GM23248 (cell line): ENCODE measurements around the gene INSM1. TPM values are rescaled to one million over a fixed set of nuclear protein-coding genes. Genes with fewer than 3 reads are reported as not detected.

Source experiments
- DNase-seq: peaks from one replicate; pipeline ENCODE4 v3.0.0-alpha.2; 2015
- H2AFZ ChIP-seq: fragments of 200-600 bp; sonication (generic); 2 replicates; pipeline ENCODE4 v1.6.1; 2016; ENCODE audit warnings: antibody characterized with exemption
- H3F3A ChIP-seq: fragments of 200-600 bp; sonication (generic); 2 replicates; pipeline ENCODE4 v1.6.1; 2016; ENCODE audit warnings: mild to moderate bottlenecking, antibody characterized with exemption, mixed run types; ENCODE audit not compliant: insufficient read depth
- H3K27ac ChIP-seq: fragments of 200-600 bp; sonication (generic); 2 replicates; pipeline ENCODE4 v1.5.1; 2016; ENCODE audit warnings: mild to moderate bottlenecking
- H3K27me3 ChIP-seq: fragments of 200-600 bp; sonication (generic); replicated peaks from 2 replicates; pipeline ENCODE4 v1.6.1; 2016; ENCODE audit warnings: mild to moderate bottlenecking; ENCODE audit not compliant: insufficient read depth
- H3K36me3 ChIP-seq: fragments of 200-600 bp; sonication (generic); 2 replicates; pipeline ENCODE4 v1.6.1; 2016; ENCODE audit warnings: low read depth, mild to moderate bottlenecking
- H3K4me1 ChIP-seq: fragments of 200-600 bp; sonication (generic); 2 replicates; pipeline ENCODE4 v1.6.1; 2016; ENCODE audit warnings: mild to moderate bottlenecking; ENCODE audit not compliant: insufficient read depth
- H3K4me2 ChIP-seq: fragments of 200-600 bp; sonication (generic); one replicate; pipeline ENCODE4 v1.6.1; 2016; ENCODE audit warnings: mild to moderate bottlenecking; ENCODE audit not compliant: unreplicated experiment
- H3K4me3 ChIP-seq: fragments of 200-600 bp; sonication (generic); 2 replicates; pipeline ENCODE4 v1.5.1; 2016; ENCODE audit warnings: mild to moderate bottlenecking
- H3K79me2 ChIP-seq: fragments of 200-600 bp; sonication (generic); 2 replicates; pipeline ENCODE4 v1.6.1; 2016; ENCODE audit warnings: mild to moderate bottlenecking; ENCODE audit not compliant: insufficient read depth
- H3K9ac ChIP-seq: fragments of 200-600 bp; sonication (generic); 2 replicates; pipeline ENCODE4 v1.6.1; 2016; ENCODE audit warnings: mild to moderate bottlenecking
- H3K9me2 ChIP-seq: fragments of 200-600 bp; sonication (generic); 2 replicates; pipeline ENCODE4 v1.6.1; 2016; ENCODE audit warnings: mixed run types, mild to moderate bottlenecking, moderate library complexity; ENCODE audit not compliant: insufficient read depth
- H3K9me3 ChIP-seq: fragments of 200-600 bp; sonication (generic); one replicate; pipeline ENCODE4 v1.6.1; 2017; ENCODE audit warnings: low read depth
- H4K20me1 ChIP-seq: fragments of 200-600 bp; sonication (generic); 2 replicates; pipeline ENCODE4 v1.6.0; 2016; ENCODE audit not compliant: insufficient read depth
- EZH2 ChIP-seq: fragments of 200-600 bp; sonication (generic); IDR thresholded peaks from 2 replicates; pipeline ENCODE4 v1.6.1; 2018; ENCODE audit warnings: antibody characterized with exemption, mild to moderate bottlenecking; ENCODE audit not compliant: insufficient read depth, poor library complexity, severe bottlenecking
- EZH2phosphoT487 ChIP-seq: fragments of 200-600 bp; sonication (generic); IDR thresholded peaks from 2 replicates; pipeline ENCODE4 v1.6.1; 2018; ENCODE audit warnings: antibody characterized with exemption, moderate library complexity, mild to moderate bottlenecking, low read depth; ENCODE audit not compliant: insufficient read depth
- WGBS, 2 experiments: methylation state at CpG; one replicate each; pipeline ENCODE4 v1.1.6; 2015 to 2017; ENCODE audit warnings: low lambda C conversion rate in 2 of 2, low coverage in 1 of 2; ENCODE audit errors: missing lambda C conversion rate in 2 of 2; 5-methylcytosine and 5-hydroxymethylcytosine counted together
- in situ Hi-C: fragments of 300-500 bp; cut with MboI; formaldehyde crosslinking; loops from 2 replicates; pipeline ENCODE4 v1.15.0; 2020
- polyA plus RNA-seq: library from polyadenylated mRNA; unstranded; fragments of >200 nt; fragmentation: Nextera tagmentation; extraction: Ambion mirVana; gene quantifications from 2 replicates; pipeline ENCODE4 v1.2.1, GENCODE V29; 2016
- total RNA-seq: library from RNA; depleted of rRNA; stranded (reverse); fragments of >200 nt; shearing (Covaris generic); gene quantifications from 2 replicates; pipeline ENCODE4 v1.2.3, GENCODE V29; 2014

Gene INSM1
- total and polyA plus RNA-seq, 2 experiments from 2014 or later, result not detected

DNA sequence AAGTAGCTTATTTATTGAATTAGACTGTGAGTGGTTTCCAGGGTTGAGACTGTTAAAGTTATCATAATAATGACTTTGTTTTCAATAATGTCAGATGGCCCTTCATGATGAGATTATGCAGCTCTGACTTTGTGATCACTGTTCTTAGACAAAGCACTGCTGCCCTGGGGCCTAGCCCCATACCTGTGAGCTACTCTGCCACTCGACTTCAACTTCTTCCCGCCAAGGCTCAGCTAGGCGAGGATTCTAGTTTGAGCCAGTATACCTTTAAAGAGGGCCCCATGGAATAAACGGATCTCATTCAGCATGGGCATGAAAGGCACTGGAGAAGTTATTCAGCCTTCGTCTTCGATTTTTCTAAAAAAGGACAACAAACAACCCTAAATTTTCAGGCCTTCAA lies 45.0 kb upstream of the INSM1 start:
- H3K4me2 ChIP-seq, result no peak overlapping the region
- TF ChIP-seq EZH2, result no peak
- TF ChIP-seq EZH2phosphoT487, result no peak
- H3K4me1 ChIP-seq, result no peaks in the 10 kb centered on the region
- H2AFZ ChIP-seq, result no peak overlapping the region
- 42 to 53% methylated on average over 6 of the region's 6 CpGs for WGBS, 2 experiments
- no peaks in the 10 kb centered on the region for H3K9me3 ChIP-seq
- no peak overlapping the region for H3K9ac ChIP-seq
- in situ Hi-C loops, result no loop called here
- no peaks in the 10 kb centered on the region for H4K20me1 ChIP-seq
- H3K79me2 ChIP-seq, result no peaks in the 10 kb centered on the region
- no peaks in the 10 kb centered on the region for H3K36me3 ChIP-seq
- no peaks in the 10 kb centered on the region for H3K9me2 ChIP-seq
- no peak overlapping the region for H3K4me3 ChIP-seq
- H3K27me3 ChIP-seq, result no peaks in the 10 kb centered on the region
- no peaks in the 10 kb centered on the region for H3F3A ChIP-seq
- no peak overlapping the region for H3K27ac ChIP-seq
- no peak for DNase-seq

GRCh38 chr20:20327746-20328145 lies 40.2 kb upstream of the INSM1 start:
- Histone ChIP-seq H3K79me2 (no peaks in the 10 kb centered on the region), H3K36me3 (no peaks in the 10 kb centered on the region), H3K4me3 (no peak overlapping the region), H3K9ac (no peak overlapping the region), H3K4me1 (no peaks in the 10 kb centered on the region), H4K20me1 (no peaks in the 10 kb centered on the region), H3K27me3 (no peaks in the 10 kb centered on the region; the same call in 1 of the 2 replicates), H2AFZ (no peak overlapping the region; the same call in 1 of the 2 replicates), H3K9me3 (no peaks in the 10 kb centered on the region), H3F3A (no peaks in the 10 kb centered on the region), H3K9me2 (no peaks in the 10 kb centered on the region), H3K27ac (no peak overlapping the region), H3K4me2 (no peak overlapping the region)
- in situ Hi-C loops, result no loop called here
- WGBS, 2 experiments, result 40 to 45% methylated on average over 6 of the region's 6 CpGs
- DNase-seq, result peak; percentile 56
- no peak for TF ChIP-seq EZH2
- no peak for TF ChIP-seq EZH2phosphoT487

GRCh38 chr20:20329564-20329963 lies 38.3 kb upstream of the INSM1 start:
- H3K36me3 ChIP-seq, result no peaks in the 10 kb centered on the region
- in situ Hi-C loops, result no loop called here

DNA sequence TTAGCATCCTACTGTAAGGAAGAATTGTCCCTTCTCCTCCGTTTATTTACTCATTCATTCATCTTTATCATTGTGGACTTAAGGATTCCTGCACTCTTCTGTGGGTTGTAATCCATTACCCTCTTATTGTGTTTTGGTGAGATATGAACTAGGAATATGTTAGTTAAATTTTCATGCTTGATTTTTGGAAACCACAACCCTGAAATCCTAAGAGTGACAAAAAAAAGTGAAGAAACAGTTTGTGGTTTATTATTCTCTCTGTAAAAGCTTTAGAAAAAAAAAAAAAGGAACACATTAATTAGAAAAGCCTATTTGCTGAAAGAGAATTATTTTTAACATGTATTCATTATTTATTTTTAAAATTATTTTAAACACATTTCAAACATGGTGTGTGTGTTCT lies 36.7 kb upstream of the INSM1 start:
- Histone ChIP-seq H4K20me1 (no peaks in the 10 kb centered on the region), H3K9me3 (no peaks in the 10 kb centered on the region), H2AFZ (no peak overlapping the region), H3K79me2 (no peaks in the 10 kb centered on the region), H3K9me2 (no peaks in the 10 kb centered on the region), H3K36me3 (no peaks in the 10 kb centered on the region), H3K4me1 (no peaks in the 10 kb centered on the region), H3K4me3 (no peak overlapping the region), H3K27me3 (no peaks in the 10 kb centered on the region; the same call in 1 of the 2 replicates), H3K9ac (no peak overlapping the region), H3K27ac (no peak overlapping the region), H3F3A (no peaks in the 10 kb centered on the region), H3K4me2 (no peak overlapping the region)
- TF ChIP-seq EZH2 (no peak), EZH2phosphoT487 (no peak)
- in situ Hi-C loops, result no loop called here
- no peak for DNase-seq
- 24 to 32% methylated on average over 1 of the region's 1 CpG for WGBS, 2 experiments

More at GRCh38 chr20:20329564-20329963, 38.3 kb upstream of the INSM1 start:
- TF ChIP-seq EZH2phosphoT487, result no peak
- no peak for TF ChIP-seq EZH2
- Histone ChIP-seq H3K27me3 (no peaks in the 10 kb centered on the region; the same call in 1 of the 2 replicates), H3K27ac (no peak overlapping the region), H3K4me1 (no peaks in the 10 kb centered on the region), H3K4me2 (no peak overlapping the region), H3K9me2 (no peaks in the 10 kb centered on the region), H4K20me1 (no peaks in the 10 kb centered on the region), H3F3A (no peaks in the 10 kb centered on the region), H2AFZ (no peak overlapping the region), H3K9me3 (no peaks in the 10 kb centered on the region), H3K79me2 (no peaks in the 10 kb centered on the region), H3K4me3 (no peak overlapping the region), H3K9ac (no peak overlapping the region)
- no peak for DNase-seq
- WGBS, 2 experiments, result 69 to 73% methylated on average over 13 of the region's 13 CpGs

GRCh38 chr20:20331817-20332216 lies 36.1 kb upstream of the INSM1 start:
- Histone ChIP-seq H3K4me3 (no peak overlapping the region), H2AFZ (no peak overlapping the region), H3K4me1 (no peaks in the 10 kb centered on the region), H3K9me3 (no peaks in the 10 kb centered on the region), H3F3A (no peaks in the 10 kb centered on the region), H4K20me1 (no peaks in the 10 kb centered on the region), H3K4me2 (no peak overlapping the region), H3K36me3 (no peaks in the 10 kb centered on the region), H3K27me3 (no peaks in the 10 kb centered on the region; the same call in 1 of the 2 replicates), H3K79me2 (no peaks in the 10 kb centered on the region), H3K9me2 (no peaks in the 10 kb centered on the region), H3K27ac (no peak overlapping the region), H3K9ac (no peak overlapping the region)
- DNase-seq, result no peak
- WGBS, 2 experiments, result 66 to 78% methylated on average over 2 of the region's 2 CpGs
- TF ChIP-seq EZH2phosphoT487 (no peak), EZH2 (no peak)
- in situ Hi-C loops, result no loop called here
